Measurements from ENCODE around the gene TRIM39.

Gene TRIM39

GRCh38 chr6:30386166-30386565 is 59.4 kb downstream of the TRIM39 start:
- Histone ChIP-seq H3K27me3 (ENCODE audit: control insufficient read depth, insufficient read depth, low read length) (peaks cover 24% of the 10 kb centered on the region), H3K36me3 (ENCODE audit: control insufficient read depth, insufficient read depth, low read length) (no peaks in the 10 kb centered on the region), H3K4me3 (ENCODE audit: low read depth, low read length) (no peak overlapping the region), H3K9me3 (ENCODE audit: control insufficient read depth, insufficient read depth, low read length) (no peaks in the 10 kb centered on the region), H3K9ac (ENCODE audit: low read depth, low read length) (no peak overlapping the region), H3K4me1 (ENCODE audit: control insufficient read depth, insufficient read depth, low read length) (peaks cover 2% of the 10 kb centered on the region)

GRCh38 chr6:30391240-30391639 is 64.5 kb downstream of the TRIM39 start:
- H3K9ac ChIP-seq (ENCODE audit: low read depth, low read length) = no peak overlapping the region
- no peaks in the 10 kb centered on the region for H3K36me3 ChIP-seq (ENCODE audit: control insufficient read depth, insufficient read depth, low read length)
- H3K9me3 ChIP-seq (ENCODE audit: control insufficient read depth, insufficient read depth, low read length) = no peaks in the 10 kb centered on the region
- no peak overlapping the region for H3K4me3 ChIP-seq (ENCODE audit: low read depth, low read length)
- peaks cover 22% of the 10 kb centered on the region for H3K27me3 ChIP-seq (ENCODE audit: control insufficient read depth, insufficient read depth, low read length)
- H3K4me1 ChIP-seq (ENCODE audit: control insufficient read depth, insufficient read depth, low read length) = peaks cover 7% of the 10 kb centered on the region

All from iPS-15b (cell line).